T-helper 17 cell (primary cell): ENCODE data around the gene KCNJ12. TPM values are rescaled to one million over a fixed set of nuclear protein-coding genes. Genes with fewer than 3 reads are reported as not detected.

Experiments used
- ATAC-seq: fragments of 150-1000 bp; cut with Tn5 transposase; 2 replicates; pipeline ENCODE4 v1.10.0; 2021; ENCODE audit warnings: mild to moderate bottlenecking, moderate library complexity
- DNase-seq, 3 donors: peaks; one replicate each; pipeline versions ENCODE4 v3.0.0 to v3.0.0-alpha.2; 2020 to 2021
- H3K9me3 ChIP-seq: one replicate; pipeline ENCODE4 v1.7.0; 2013; ENCODE audit warnings: low read length, mild to moderate bottlenecking; ENCODE audit not compliant: control insufficient read depth, poor library complexity, severe bottlenecking
- H3K27ac Mint-ChIP-seq: one replicate; pipeline ENCODE4 v1.8.0; 2022; ENCODE audit warnings: mild to moderate bottlenecking, moderate library complexity, mixed read lengths
- H3K27me3 Mint-ChIP-seq: one replicate; pipeline ENCODE4 v1.8.0; 2022; ENCODE audit warnings: mixed read lengths
- H3K36me3 Mint-ChIP-seq: one replicate; pipeline ENCODE4 v1.8.0; 2022; ENCODE audit warnings: low read depth, mixed read lengths
- H3K4me1 Mint-ChIP-seq: one replicate; pipeline ENCODE4 v1.8.0; 2022; ENCODE audit warnings: mild to moderate bottlenecking, mixed read lengths
- H3K4me3 Mint-ChIP-seq: one replicate; pipeline ENCODE4 v1.8.0; 2022; ENCODE audit warnings: mild to moderate bottlenecking, moderate library complexity, mixed read lengths
- total RNA-seq, 4 donors: library from RNA in 2 of 4; stranded (reverse) in 2 of 4; gene quantifications; one replicate each; pipeline ENCODE4 v1.2.3 and lab custom pipeline; 2022 to 2026

Gene KCNJ12
- total RNA-seq, 2 donors from 2014 or later = 0.12 TPM; not detected in 1

- H3K27ac Mint-ChIP-seq = no peak overlapping the region
- H3K4me1 Mint-ChIP-seq = peaks cover 3% of the 10 kb centered on the region
- no peaks in the 10 kb centered on the region for H3K9me3 ChIP-seq
- H3K36me3 Mint-ChIP-seq = peaks cover 6% of the 10 kb centered on the region
- DNase-seq = no peak
- H3K4me3 Mint-ChIP-seq = peak overlapping the region; percentile 76
- peaks cover 43% of the 10 kb centered on the region for H3K27me3 Mint-ChIP-seq
- ATAC-seq = no peak
Observed at GRCh38 chr17:21376759-21377690, 868 bp downstream of the KCNJ12 start.

GRCh38 chr17:21377705-21378396 lies 1.7 kb downstream of the KCNJ12 start:
- no peak for ATAC-seq
- H3K27me3 Mint-ChIP-seq = peaks cover 43% of the 10 kb centered on the region

GRCh38 chr17:21378553-21378952 lies 2.4 kb downstream of the KCNJ12 start:
- Mint-ChIP-seq H3K36me3 (peaks cover 6% of the 10 kb centered on the region), H3K4me3 (no peak overlapping the region), H3K27me3 (peaks cover 38% of the 10 kb centered on the region)

More at GRCh38 chr17:21377705-21378396, 1.7 kb downstream of the KCNJ12 start:
- no peaks in the 10 kb centered on the region for H3K9me3 ChIP-seq
- peak overlapping the region; percentile 76 for H3K4me3 Mint-ChIP-seq
- H3K4me1 Mint-ChIP-seq = peaks cover 3% of the 10 kb centered on the region
- no peak overlapping the region for H3K27ac Mint-ChIP-seq
- DNase-seq = no peak
- peaks cover 6% of the 10 kb centered on the region for H3K36me3 Mint-ChIP-seq

GRCh38 chr17:21379080-21379711 lies 3.0 kb downstream of the KCNJ12 start:
- DNase-seq (no peak), ATAC-seq (no peak)
- peaks cover 34% of the 10 kb centered on the region for H3K27me3 Mint-ChIP-seq
- H3K4me3 Mint-ChIP-seq = no peak overlapping the region
- no peak overlapping the region for H3K27ac Mint-ChIP-seq
- H3K4me1 Mint-ChIP-seq = peaks cover 3% of the 10 kb centered on the region
- peaks cover 6% of the 10 kb centered on the region for H3K36me3 Mint-ChIP-seq
- H3K9me3 ChIP-seq = no peaks in the 10 kb centered on the region

More at GRCh38 chr17:21378553-21378952, 2.4 kb downstream of the KCNJ12 start:
- peaks cover 3% of the 10 kb centered on the region for H3K4me1 Mint-ChIP-seq
- no peaks in the 10 kb centered on the region for H3K9me3 ChIP-seq
- no peak for DNase-seq
- H3K27ac Mint-ChIP-seq = no peak overlapping the region
- ATAC-seq = no peak

GRCh38 chr17:21380659-21381058 lies 4.5 kb downstream of the KCNJ12 start:
- H3K4me1 Mint-ChIP-seq = peaks cover 1% of the 10 kb centered on the region
- ATAC-seq (no peak), DNase-seq (no peak)
- peaks cover 4% of the 10 kb centered on the region for H3K36me3 Mint-ChIP-seq
- peaks cover 25% of the 10 kb centered on the region for H3K27me3 Mint-ChIP-seq
- H3K4me3 Mint-ChIP-seq = no peak overlapping the region
- H3K27ac Mint-ChIP-seq = no peak overlapping the region
- no peaks in the 10 kb centered on the region for H3K9me3 ChIP-seq

GRCh38 chr17:21381076-21381706 lies 5.0 kb downstream of the KCNJ12 start:
- no peaks in the 10 kb centered on the region for H3K9me3 ChIP-seq
- no peak for ATAC-seq
- no peak for DNase-seq
- Mint-ChIP-seq H3K4me1 (no peaks in the 10 kb centered on the region), H3K36me3 (no peaks in the 10 kb centered on the region), H3K27me3 (peaks cover 21% of the 10 kb centered on the region), H3K4me3 (no peak overlapping the region), H3K27ac (no peak overlapping the region)

GRCh38 chr17:21382560-21383495 lies 6.7 kb downstream of the KCNJ12 start:
- DNase-seq = no peak
- no peaks in the 10 kb centered on the region for H3K9me3 ChIP-seq
- Mint-ChIP-seq H3K4me3 (no peak overlapping the region), H3K36me3 (no peaks in the 10 kb centered on the region), H3K4me1 (no peaks in the 10 kb centered on the region), H3K27ac (no peak overlapping the region), H3K27me3 (peaks cover 15% of the 10 kb centered on the region)
- no peak for ATAC-seq

GRCh38 chr17:21385281-21385845 lies 9.2 kb downstream of the KCNJ12 start:
- peaks cover 17% of the 10 kb centered on the region for H3K27me3 Mint-ChIP-seq
- H3K9me3 ChIP-seq = no peaks in the 10 kb centered on the region
- no peak for ATAC-seq
- no peak overlapping the region for H3K4me3 Mint-ChIP-seq
- DNase-seq = no peak
- peak overlapping the region; percentile 37 for H3K27ac Mint-ChIP-seq
- no peaks in the 10 kb centered on the region for H3K36me3 Mint-ChIP-seq
- H3K4me1 Mint-ChIP-seq = no peaks in the 10 kb centered on the region

- H3K4me1 Mint-ChIP-seq = peaks cover 4% of the 10 kb centered on the region
- H3K27ac Mint-ChIP-seq = no peak overlapping the region
- DNase-seq (no peak), ATAC-seq (no peak)
- H3K36me3 Mint-ChIP-seq = no peaks in the 10 kb centered on the region
- H3K4me3 Mint-ChIP-seq = no peak overlapping the region
- peaks cover 28% of the 10 kb centered on the region for H3K27me3 Mint-ChIP-seq
- no peaks in the 10 kb centered on the region for H3K9me3 ChIP-seq
Observed at GRCh38 chr17:21387616-21388015, 11.5 kb downstream of the KCNJ12 start.

- H3K27me3 Mint-ChIP-seq = peaks cover 28% of the 10 kb centered on the region
- H3K4me1 Mint-ChIP-seq = peaks cover 4% of the 10 kb centered on the region
- DNase-seq (no peak), ATAC-seq (no peak)
- H3K4me3 Mint-ChIP-seq = no peak overlapping the region
- no peak overlapping the region for H3K27ac Mint-ChIP-seq
- H3K9me3 ChIP-seq = no peaks in the 10 kb centered on the region
- no peaks in the 10 kb centered on the region for H3K36me3 Mint-ChIP-seq
Observed at GRCh38 chr17:21388066-21388465, 11.9 kb downstream of the KCNJ12 start.

GRCh38 chr17:21388944-21389343 lies 12.8 kb downstream of the KCNJ12 start:
- Mint-ChIP-seq H3K4me3 (no peak overlapping the region), H3K27ac (no peak overlapping the region), H3K27me3 (peaks cover 28% of the 10 kb centered on the region), H3K4me1 (peaks cover 4% of the 10 kb centered on the region), H3K36me3 (no peaks in the 10 kb centered on the region)
- no peak for DNase-seq
- no peaks in the 10 kb centered on the region for H3K9me3 ChIP-seq
- ATAC-seq = no peak

GRCh38 chr17:21389394-21389793 lies 13.2 kb downstream of the KCNJ12 start:
- no peaks in the 10 kb centered on the region for H3K36me3 Mint-ChIP-seq
- no peak for ATAC-seq
- DNase-seq = no peak
- peaks cover 4% of the 10 kb centered on the region for H3K4me1 Mint-ChIP-seq
- no peak overlapping the region for H3K27ac Mint-ChIP-seq
- no peaks in the 10 kb centered on the region for H3K9me3 ChIP-seq
- H3K27me3 Mint-ChIP-seq = peaks cover 28% of the 10 kb centered on the region
- no peak overlapping the region for H3K4me3 Mint-ChIP-seq
